Stimulated activated CD8-positive, alpha-beta memory T cell treated with anti-CD3 and anti-CD28 coated beads, Interleukin-2, amount 100 ng/mL, for 48 hours (primary cell): Measurements from ENCODE around the gene GNB5.
"Not testable (repeated sequence)": the region's sequence is repeated elsewhere in the genome, so short reads cannot be mapped to it uniquely, and the experiment has no call there.

Experiments
- DNase-seq, 2 donors: peaks; one replicate each; pipeline ENCODE4 v3.0.0-alpha.2; 2020; ENCODE audit warnings: low read depth in 2 of 2

The GNB5 gene

GRCh38 chr15:52191207-52191606 lies at the start of gene GNB5:
Gene GNB5 (minus strand): TSS chr15:52191392. CDS start chr15:52184676, 6,716 bp downstream.
- no peak for DNase-seq

DNA sequence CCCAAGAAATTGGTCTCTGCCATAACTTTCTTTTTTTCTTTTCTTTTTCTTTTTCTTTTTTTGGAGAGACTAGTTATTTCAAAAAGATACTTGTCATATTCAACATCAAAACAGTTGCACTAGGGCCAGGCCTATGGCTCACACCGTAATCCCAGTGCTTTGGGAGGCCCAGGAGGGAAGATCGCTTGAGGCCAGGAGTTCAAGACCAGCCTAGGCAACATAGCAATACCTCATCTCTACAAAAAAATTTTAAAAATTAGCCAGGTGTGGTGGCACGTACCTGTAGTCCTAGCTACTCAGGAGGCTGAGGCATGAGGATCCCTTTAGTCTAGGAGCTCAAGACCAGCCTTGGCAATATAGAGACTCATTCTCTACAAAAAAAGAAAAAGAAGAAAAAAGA lies 49.0 kb upstream of the GNB5 start:
- no peak for DNase-seq

- DNase-seq: not testable (repeated sequence)
Observed at GRCh38 chr15:52238989-52239525, 47.9 kb upstream of the GNB5 start.

- DNase-seq: no peak
Observed at GRCh38 chr15:52238149-52238548, 47.0 kb upstream of the GNB5 start.

- no peak for DNase-seq
Observed at GRCh38 chr15:52236013-52236412, 44.8 kb upstream of the GNB5 start.

GRCh38 chr15:52234596-52235541 lies 43.7 kb upstream of the GNB5 start:
- DNase-seq: no peak

DNA sequence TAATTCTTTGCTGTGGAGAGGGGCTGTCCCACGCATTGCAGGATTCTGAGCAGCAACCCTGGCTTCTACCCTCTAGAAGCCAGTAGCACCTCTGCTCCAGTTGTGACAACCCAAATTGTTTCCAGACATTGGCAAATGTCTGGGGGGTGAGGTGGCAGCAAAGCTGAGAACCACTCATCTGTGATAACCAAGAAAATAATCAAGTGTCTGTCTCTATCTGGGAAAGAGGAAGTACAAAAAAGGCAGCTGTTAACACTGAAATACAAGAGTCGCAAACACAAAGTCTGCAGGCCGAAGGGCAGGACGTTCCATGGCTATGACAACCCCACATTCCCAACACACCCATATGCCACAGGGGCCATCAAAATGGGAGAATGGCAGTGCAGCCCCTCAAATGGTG lies 42.2 kb upstream of the GNB5 start:
- DNase-seq: no peak

DNA sequence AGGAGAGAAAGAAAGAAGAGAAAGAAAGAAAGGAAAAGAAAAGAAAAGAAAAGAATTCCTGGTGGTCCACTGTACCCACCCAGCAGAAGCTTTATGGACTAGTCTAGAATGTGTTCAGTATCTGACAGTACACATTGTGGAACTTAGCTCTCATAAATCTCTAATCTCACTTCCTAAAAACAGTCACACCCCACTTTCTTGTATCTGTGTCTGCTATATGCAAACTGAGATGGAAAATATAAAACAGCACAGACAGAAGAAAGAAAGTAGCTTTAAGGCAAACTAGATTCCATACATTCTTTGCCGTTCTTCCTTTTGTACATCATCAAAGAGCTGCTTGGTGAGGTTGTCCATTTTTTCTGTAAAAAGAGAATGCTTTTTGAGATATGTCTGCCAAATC lies 41.1 kb upstream of the GNB5 start:
- no peak for DNase-seq

DNA sequence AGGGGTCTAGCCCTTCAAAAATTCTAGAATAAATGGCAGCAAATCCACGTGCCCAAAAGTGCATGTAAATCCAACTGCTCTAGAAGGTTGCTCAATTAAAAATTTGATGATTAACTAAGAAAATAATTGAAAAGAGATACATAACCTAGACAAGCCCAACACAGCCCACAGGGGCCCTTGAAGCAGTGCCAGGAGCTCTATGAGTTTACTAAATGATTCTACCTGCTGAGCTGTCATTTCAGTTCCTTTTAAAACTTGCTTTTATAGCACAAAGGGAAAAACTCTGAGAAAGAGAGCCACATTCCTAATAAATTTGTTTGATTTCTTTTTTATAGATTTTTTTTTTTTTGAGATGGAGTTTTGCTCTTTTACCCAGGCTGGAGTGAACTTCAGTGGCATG lies 38.9 kb upstream of the GNB5 start:
- no peak for DNase-seq

DNA sequence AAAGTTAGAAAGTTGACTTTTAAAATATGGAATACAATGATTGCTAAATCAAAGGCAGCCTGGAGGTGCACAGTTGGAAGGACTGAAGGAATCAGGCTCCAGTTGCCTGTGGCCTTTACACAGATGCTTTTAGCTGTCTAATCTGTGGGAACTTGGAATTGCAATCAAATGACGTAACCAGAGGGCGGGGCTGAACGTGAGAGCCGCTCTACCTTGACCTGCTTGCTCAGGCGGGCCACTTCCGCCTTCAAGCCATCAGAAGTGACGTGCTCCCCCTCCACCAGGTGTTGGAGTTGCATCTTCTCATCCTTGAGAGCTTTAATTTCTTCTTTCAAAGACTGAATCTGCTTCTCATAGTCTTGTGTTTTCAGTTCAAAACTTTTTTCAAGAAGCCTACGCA lies 37.7 kb upstream of the GNB5 start:
- no peak for DNase-seq

GRCh38 chr15:52227456-52227855 lies 36.3 kb upstream of the GNB5 start:
- peak; percentile 22 to 55 for DNase-seq

- DNase-seq: no peak
Observed at GRCh38 chr15:52225230-52225629, 34.0 kb upstream of the GNB5 start.

DNA sequence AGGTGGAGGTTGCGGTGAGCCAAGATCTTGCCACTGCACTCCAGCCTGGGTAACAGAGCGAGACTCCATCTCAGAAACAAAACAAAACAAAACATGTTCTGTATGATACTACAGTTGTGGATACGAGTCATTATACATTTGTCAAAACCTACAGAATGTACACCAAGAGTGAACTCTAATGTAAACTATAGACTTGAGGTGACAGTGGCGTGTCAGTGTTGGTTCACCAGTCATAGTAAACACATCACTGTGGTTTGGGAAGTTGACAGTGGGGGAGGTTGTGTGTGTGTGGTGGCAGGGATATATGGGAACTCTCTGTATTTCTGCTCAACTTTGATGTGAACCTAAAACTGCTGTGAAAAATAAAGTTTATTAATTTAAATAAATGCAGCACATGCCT lies 33.0 kb upstream of the GNB5 start:
- DNase-seq: no peak

- DNase-seq: no peak
Observed at GRCh38 chr15:52221730-52222129, 30.5 kb upstream of the GNB5 start.

GRCh38 chr15:52220937-52221660 lies 29.9 kb upstream of the GNB5 start:
- DNase-seq: no peak

GRCh38 chr15:52220251-52220650 lies 29.1 kb upstream of the GNB5 start:
- DNase-seq: no peak

GRCh38 chr15:52218816-52219215 lies 27.6 kb upstream of the GNB5 start:
- no peak for DNase-seq

- no peak for DNase-seq
Observed at GRCh38 chr15:52218371-52218770, 27.2 kb upstream of the GNB5 start.

- no peak for DNase-seq
Observed at GRCh38 chr15:52217186-52217585, 26.0 kb upstream of the GNB5 start.

- DNase-seq: no peak
Observed at GRCh38 chr15:52214553-52214952, 23.4 kb upstream of the GNB5 start.

DNA sequence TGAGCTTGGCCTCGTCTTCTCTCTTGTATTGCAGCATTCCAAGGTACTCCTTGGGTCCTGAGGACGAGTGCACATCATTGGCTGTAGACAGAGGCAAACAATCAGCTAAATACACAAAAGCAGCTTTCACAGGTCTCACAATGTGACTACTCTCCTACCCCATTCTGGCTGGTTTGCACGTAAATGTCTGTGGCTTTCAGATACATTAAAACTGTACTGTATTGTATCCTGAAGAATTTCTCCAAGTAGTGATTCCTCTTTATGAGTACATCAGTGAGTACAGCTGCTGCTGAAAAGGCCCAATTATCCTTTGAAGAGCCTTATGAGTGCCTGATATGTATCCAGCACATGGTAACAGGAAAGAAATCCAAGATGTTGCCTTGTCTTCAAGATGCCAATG lies 22.0 kb upstream of the GNB5 start:
- no peak for DNase-seq

DNA sequence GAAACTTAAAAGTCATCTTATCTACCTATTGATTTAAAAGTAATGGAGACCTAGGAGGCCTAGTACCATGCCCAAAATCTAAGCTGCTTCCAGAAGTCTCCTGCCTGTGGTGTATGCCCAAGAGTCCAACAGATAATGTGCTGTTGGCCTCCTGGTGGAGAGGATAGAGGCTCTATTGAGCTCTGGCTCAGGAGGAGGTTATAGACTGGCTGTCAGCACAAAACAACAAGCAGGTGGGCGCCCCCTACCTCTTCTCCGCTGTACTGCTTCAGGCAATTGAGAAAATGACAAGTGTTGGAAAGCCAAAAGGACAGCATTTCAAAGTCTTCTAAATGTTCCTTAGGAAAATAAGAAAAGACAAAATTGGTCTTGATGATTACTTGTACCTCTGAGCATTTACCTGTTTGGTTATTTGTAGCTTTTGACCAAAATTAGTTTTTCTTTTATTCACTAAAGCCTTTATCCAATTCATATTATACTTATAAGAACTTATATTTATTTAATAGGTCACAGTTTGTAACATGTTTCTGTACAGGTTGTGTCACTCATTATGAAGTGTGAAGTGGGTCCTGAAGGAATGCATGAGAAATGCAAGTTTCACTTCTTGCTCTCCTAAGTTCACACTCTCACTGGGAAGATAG lies 17.2 kb upstream of the GNB5 start:
- peak; percentile 61 to 68 for DNase-seq
